HEK293 (cell line): ENCODE results near the gene POLR3C.

Experiments
- BCL11B ChIP-seq: fragments of 450-650 bp; formaldehyde crosslinking; IDR thresholded peaks from 2 replicates; pipeline ENCODE4 v1.5.1; 2016; ENCODE audit warnings: low read depth, missing biosample characterization, missing genetic modification characterization
- KLF9 ChIP-seq: fragments of 450-650 bp; formaldehyde crosslinking; IDR thresholded peaks from 2 replicates; pipeline ENCODE4 v1.5.1; 2016; ENCODE audit warnings: missing biosample characterization, missing genetic modification characterization, low read depth
- PATZ1 ChIP-seq: fragments of 450-650 bp; formaldehyde crosslinking; IDR thresholded peaks from 2 replicates; pipeline ENCODE4 v1.5.1; 2016; ENCODE audit warnings: missing biosample characterization, missing genetic modification characterization
- RBAK ChIP-seq: fragments of 450-650 bp; formaldehyde crosslinking; IDR thresholded peaks from 2 replicates; pipeline ENCODE4 v1.5.1; 2016; ENCODE audit warnings: missing biosample characterization, missing genetic modification characterization
- REPIN1 ChIP-seq: fragments of 450-650 bp; formaldehyde crosslinking; IDR thresholded peaks from 2 replicates; pipeline ENCODE4 v1.5.1; 2017; ENCODE audit warnings: missing biosample characterization, missing genetic modification characterization, low read depth
- ZBTB11 ChIP-seq: fragments of 450-650 bp; formaldehyde crosslinking; conservative IDR thresholded peaks from 2 replicates; pipeline ENCODE4 v1.5.1; 2016; ENCODE audit warnings: low read depth, missing biosample characterization, missing genetic modification characterization
- ZBTB8A ChIP-seq: fragments of 450-650 bp; formaldehyde crosslinking; IDR thresholded peaks from 2 replicates; pipeline ENCODE4 v1.5.1; 2016; ENCODE audit warnings: missing biosample characterization, missing genetic modification characterization
- ZEB2 ChIP-seq: fragments of 450-650 bp; formaldehyde crosslinking; IDR thresholded peaks from 2 replicates; pipeline ENCODE4 v1.5.1; 2016; ENCODE audit warnings: missing biosample characterization, missing genetic modification characterization
- ZFP3 ChIP-seq: fragments of 450-650 bp; formaldehyde crosslinking; IDR thresholded peaks from 2 replicates; pipeline ENCODE4 v1.5.1; 2016; ENCODE audit warnings: low read depth, missing biosample characterization, missing genetic modification characterization
- ZNF132 ChIP-seq: fragments of 450-650 bp; formaldehyde crosslinking; IDR thresholded peaks from 2 replicates; pipeline ENCODE4 v1.5.1; 2017; ENCODE audit warnings: missing biosample characterization, missing genetic modification characterization, borderline replicate concordance
- ZNF155 ChIP-seq: fragments of 450-650 bp; formaldehyde crosslinking; IDR thresholded peaks from 2 replicates; pipeline ENCODE4 v1.5.1; 2016; ENCODE audit warnings: missing biosample characterization, missing genetic modification characterization
- ZNF214 ChIP-seq: fragments of 450-650 bp; formaldehyde crosslinking; IDR thresholded peaks from 2 replicates; pipeline ENCODE4 v1.5.1; 2017; ENCODE audit warnings: missing biosample characterization, mild to moderate bottlenecking, missing genetic modification characterization, borderline replicate concordance
- ZNF239 ChIP-seq: fragments of 450-650 bp; formaldehyde crosslinking; IDR thresholded peaks from 2 replicates; pipeline ENCODE4 v1.5.1; 2016; ENCODE audit warnings: missing biosample characterization, missing genetic modification characterization
- ZNF302 ChIP-seq: fragments of 450-650 bp; formaldehyde crosslinking; IDR thresholded peaks from 2 replicates; pipeline ENCODE4 v1.5.1; 2016; ENCODE audit warnings: missing biosample characterization, missing genetic modification characterization, low read depth
- ZNF558 ChIP-seq: fragments of 450-650 bp; formaldehyde crosslinking; IDR thresholded peaks from 2 replicates; pipeline ENCODE4 v1.5.1; 2016; ENCODE audit warnings: missing biosample characterization, missing genetic modification characterization
- ZNF776 ChIP-seq: fragments of 450-650 bp; formaldehyde crosslinking; IDR thresholded peaks from 2 replicates; pipeline ENCODE4 v1.5.0; 2017; ENCODE audit warnings: missing biosample characterization, missing genetic modification characterization, borderline replicate concordance
- ZNF777 ChIP-seq: fragments of 450-650 bp; formaldehyde crosslinking; IDR thresholded peaks from 2 replicates; pipeline ENCODE4 v1.5.1; 2017; ENCODE audit warnings: missing biosample characterization, missing genetic modification characterization, borderline replicate concordance
- ZNF792 ChIP-seq: fragments of 450-650 bp; formaldehyde crosslinking; IDR thresholded peaks from 2 replicates; pipeline ENCODE4 v1.5.1; 2016; ENCODE audit warnings: missing biosample characterization, missing genetic modification characterization
- ZNF830 ChIP-seq: fragments of 450-650 bp; IDR thresholded peaks from 2 replicates; pipeline ENCODE4 v1.5.0; 2018; ENCODE audit warnings: missing biosample characterization, missing genetic modification characterization, low read depth, mild to moderate bottlenecking, moderate library complexity
- ZNF843 ChIP-seq: fragments of 450-650 bp; formaldehyde crosslinking; IDR thresholded peaks from 2 replicates; pipeline ENCODE4 v1.5.1; 2016; ENCODE audit warnings: missing biosample characterization, missing genetic modification characterization
- ZXDB ChIP-seq: fragments of 450-650 bp; formaldehyde crosslinking; IDR thresholded peaks from 2 replicates; pipeline ENCODE4 v1.5.1; 2016; ENCODE audit warnings: missing biosample characterization, missing genetic modification characterization
- TF ChIP-seq, protein P1 (sequence below): fragments of 450-650 bp; formaldehyde crosslinking; IDR thresholded peaks from 2 replicates; pipeline ENCODE4 v1.5.1; 2017; ENCODE audit warnings: missing biosample characterization, missing genetic modification characterization
- TF ChIP-seq, protein P2 (sequence below): fragments of 450-650 bp; formaldehyde crosslinking; IDR thresholded peaks from 2 replicates; pipeline ENCODE4 v1.5.1; 2016; ENCODE audit warnings: missing biosample characterization, missing genetic modification characterization
- TF ChIP-seq, protein P3 (sequence below): fragments of 450-650 bp; formaldehyde crosslinking; conservative IDR thresholded peaks from 2 replicates; pipeline ENCODE4 v1.5.1; 2016; ENCODE audit warnings: low read depth, missing biosample characterization, missing genetic modification characterization
- TF ChIP-seq, protein P4 (sequence below): fragments of 450-650 bp; formaldehyde crosslinking; IDR thresholded peaks from 2 replicates; pipeline ENCODE4 v1.5.1; 2016; ENCODE audit warnings: missing biosample characterization, missing genetic modification characterization

Gene POLR3C

DNA sequence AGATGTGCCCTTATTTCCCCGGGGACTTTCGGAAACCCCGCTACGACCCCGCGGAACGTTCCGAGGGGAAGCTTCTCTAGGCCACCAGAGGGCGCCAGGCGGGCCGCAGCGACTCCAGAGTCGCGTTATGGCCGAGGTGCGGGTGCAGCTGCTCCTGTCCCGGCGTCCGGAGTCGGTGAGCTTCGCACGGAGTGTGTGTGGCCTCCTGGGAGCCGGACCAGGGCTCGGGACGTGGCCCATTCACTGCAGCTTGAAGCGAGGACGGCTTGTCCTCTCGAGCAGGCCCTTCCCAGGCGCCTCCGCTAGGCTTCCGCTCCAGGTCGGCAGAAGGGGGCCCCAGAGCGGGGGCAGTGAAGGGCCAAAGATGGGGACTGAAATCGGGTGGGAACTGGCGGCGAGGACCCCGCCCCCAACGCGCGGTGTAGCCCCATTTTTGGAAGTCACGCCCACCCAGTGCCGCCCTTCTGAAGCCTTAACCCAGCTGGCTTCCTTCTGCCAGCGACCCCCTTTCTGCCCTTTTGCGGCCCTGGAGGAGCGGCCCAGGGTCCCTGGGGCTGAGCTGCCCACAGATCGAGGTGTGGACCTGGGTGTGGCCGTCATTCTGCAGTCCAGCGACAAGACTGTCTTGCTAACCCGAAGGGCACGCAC, 21.6 kb downstream of the POLR3C start, which contains the start of gene NUDT17 (continued):
- TF ChIP-seq, protein P1, sequence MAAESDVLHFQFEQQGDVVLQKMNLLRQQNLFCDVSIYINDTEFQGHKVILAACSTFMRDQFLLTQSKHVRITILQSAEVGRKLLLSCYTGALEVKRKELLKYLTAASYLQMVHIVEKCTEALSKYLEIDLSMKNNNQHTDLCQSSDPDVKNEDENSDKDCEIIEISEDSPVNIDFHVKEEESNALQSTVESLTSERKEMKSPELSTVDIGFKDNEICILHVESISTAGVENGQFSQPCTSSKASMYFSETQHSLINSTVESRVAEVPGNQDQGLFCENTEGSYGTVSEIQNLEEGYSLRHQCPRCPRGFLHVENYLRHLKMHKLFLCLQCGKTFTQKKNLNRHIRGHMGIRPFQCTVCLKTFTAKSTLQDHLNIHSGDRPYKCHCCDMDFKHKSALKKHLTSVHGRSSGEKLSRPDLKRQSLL: 0 out of 2 replicates have a peak, but pooled peaks have one; percentile 34
- TF ChIP-seq ZNF214 (no peak), ZNF843 (tag by site-specific recombination) (no peak), ZNF302 (tag by site-specific recombination) (no peak), ZXDB (tag by site-specific recombination) (no peak; the same call in none of the 2 replicates), ZBTB8A (tag by site-specific recombination) (peak; percentile 78), ZNF830 (tag by site-specific recombination) (no peak), ZNF558 (tag by site-specific recombination) (no peak), ZEB2 (tag by site-specific recombination) (peak; percentile 76; the same call in 1 of the 2 replicates), ZBTB11 (tag by site-specific recombination) (peak; percentile 90), ZNF132 (tag by site-specific recombination) (no peak), ZNF776 (no peak), REPIN1 (tag by site-specific recombination) (no peak), KLF9 (peak; percentile 84), PATZ1 (tag by site-specific recombination) (peak; percentile 80), ZNF777 (tag by site-specific recombination) (no peak), BCL11B (tag by site-specific recombination) (no peak; the same call in 1 of the 2 replicates), ZFP3 (tag by site-specific recombination) (no peak), ZNF155 (no peak), ZNF239 (no peak), RBAK (tag by site-specific recombination) (no peak), ZNF792 (tag by site-specific recombination) (no peak)
- TF ChIP-seq, protein P2, sequence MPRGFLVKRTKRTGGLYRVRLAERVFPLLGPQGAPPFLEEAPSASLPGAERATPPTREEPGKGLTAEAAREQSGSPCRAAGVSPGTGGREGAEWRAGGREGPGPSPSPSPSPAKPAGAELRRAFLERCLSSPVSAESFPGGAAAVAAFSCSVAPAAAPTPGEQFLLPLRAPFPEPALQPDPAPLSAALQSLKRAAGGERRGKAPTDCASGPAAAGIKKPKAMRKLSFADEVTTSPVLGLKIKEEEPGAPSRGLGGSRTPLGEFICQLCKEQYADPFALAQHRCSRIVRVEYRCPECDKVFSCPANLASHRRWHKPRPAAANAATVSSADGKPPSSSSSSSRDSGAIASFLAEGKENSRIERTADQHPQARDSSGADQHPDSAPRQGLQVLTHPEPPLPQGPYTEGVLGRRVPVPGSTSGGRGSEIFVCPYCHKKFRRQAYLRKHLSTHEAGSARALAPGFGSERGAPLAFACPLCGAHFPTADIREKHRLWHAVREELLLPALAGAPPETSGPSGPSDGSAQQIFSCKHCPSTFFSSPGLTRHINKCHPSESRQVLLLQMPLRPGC (tag by site-specific recombination): no peak
- TF ChIP-seq, protein P3, sequence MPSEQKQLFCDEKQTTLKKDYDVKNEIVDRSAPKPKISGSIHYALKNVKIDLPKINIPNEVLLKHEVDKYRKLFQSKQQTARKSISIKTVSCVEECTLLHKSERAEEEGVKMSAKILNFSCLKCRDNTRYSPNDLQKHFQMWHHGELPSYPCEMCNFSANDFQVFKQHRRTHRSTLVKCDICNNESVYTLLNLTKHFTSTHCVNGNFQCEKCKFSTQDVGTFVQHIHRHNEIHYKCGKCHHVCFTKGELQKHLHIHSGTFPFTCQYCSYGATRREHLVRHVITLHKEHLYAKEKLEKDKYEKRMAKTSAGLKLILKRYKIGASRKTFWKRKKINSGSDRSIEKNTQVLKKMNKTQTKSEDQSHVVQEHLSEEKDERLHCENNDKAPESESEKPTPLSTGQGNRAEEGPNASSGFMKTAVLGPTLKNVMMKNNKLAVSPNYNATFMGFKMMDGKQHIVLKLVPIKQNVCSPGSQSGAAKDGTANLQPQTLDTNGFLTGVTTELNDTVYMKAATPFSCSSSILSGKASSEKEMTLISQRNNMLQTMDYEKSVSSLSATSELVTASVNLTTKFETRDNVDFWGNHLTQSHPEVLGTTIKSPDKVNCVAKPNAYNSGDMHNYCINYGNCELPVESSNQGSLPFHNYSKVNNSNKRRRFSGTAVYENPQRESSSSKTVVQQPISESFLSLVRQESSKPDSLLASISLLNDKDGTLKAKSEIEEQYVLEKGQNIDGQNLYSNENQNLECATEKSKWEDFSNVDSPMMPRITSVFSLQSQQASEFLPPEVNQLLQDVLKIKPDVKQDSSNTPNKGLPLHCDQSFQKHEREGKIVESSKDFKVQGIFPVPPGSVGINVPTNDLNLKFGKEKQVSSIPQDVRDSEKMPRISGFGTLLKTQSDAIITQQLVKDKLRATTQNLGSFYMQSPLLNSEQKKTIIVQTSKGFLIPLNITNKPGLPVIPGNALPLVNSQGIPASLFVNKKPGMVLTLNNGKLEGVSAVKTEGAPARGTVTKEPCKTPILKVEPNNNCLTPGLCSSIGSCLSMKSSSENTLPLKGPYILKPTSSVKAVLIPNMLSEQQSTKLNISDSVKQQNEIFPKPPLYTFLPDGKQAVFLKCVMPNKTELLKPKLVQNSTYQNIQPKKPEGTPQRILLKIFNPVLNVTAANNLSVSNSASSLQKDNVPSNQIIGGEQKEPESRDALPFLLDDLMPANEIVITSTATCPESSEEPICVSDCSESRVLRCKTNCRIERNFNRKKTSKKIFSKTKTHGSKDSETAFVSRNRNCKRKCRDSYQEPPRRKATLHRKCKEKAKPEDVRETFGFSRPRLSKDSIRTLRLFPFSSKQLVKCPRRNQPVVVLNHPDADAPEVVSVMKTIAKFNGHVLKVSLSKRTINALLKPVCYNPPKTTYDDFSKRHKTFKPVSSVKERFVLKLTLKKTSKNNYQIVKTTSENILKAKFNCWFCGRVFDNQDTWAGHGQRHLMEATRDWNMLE (tag by site-specific recombination): no peak
- TF ChIP-seq, protein P4, sequence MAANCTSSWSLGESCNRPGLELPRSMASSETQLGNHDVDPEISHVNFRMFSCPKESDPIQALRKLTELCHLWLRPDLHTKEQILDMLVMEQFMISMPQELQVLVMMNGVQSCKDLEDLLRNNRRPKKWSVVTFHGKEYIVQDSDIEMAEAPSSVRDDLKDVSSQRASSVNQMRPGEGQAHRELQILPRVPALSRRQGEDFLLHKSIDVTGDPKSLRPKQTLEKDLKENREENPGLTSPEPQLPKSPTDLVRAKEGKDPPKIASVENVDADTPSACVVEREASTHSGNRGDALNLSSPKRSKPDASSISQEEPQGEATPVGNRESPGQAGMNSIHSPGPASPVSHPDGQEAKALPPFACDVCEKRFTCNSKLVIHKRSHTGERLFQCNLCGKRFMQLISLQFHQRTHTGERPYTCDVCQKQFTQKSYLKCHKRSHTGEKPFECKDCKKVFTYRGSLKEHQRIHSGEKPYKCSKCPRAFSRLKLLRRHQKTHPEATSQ (tag by site-specific recombination): no peak
